Measurements from ENCODE around the gene FJX1.

Gene FJX1

DNA sequence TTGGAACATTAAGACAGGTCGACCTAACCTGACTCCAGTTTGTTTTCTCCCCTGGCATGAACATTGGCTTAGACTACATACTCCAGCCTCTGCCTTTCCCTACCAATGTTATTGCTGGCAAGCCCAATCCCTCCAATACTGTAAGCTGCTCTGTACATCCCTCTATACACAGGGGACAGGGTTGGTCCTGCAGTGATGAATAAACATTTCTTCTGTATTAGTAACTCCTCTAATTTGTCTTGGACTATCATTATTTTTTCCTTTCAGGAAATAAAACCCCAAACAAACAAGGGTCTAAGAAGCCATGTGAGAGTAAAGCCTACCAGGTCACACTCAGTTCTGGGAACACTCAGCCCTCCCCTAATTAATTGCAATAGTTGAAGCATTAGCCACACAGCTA is 35.1 kb upstream of the FJX1 start:
- H3K23ac ChIP-seq (ENCODE audit: low read length): no peak overlapping the region

DNA sequence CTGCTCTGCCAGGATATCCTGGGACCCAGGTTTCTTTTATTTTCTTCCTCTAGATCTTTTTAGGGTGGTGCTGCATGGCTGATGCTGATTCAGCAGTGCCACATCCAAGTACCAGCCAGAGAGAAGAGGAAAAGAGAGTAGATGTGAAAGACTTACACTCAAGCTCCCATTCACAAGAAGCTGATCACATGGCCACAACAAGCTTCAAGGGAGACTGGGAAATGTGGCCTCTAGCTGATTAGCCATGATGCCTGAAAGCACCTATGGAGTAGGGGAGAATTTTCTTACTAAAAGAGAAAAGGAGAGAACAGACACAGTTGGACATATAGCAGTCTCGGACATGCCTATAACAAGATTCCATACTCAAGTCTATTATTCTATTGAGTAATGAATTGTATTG is 34.4 kb upstream of the FJX1 start:
- no peaks in the 10 kb centered on the region for H3K36me3 ChIP-seq (ENCODE audit: control insufficient read depth, insufficient read depth, low read length)
- H3K4me2 ChIP-seq (ENCODE audit: low read length): no peak overlapping the region
- H3K27ac ChIP-seq (ENCODE audit: low read depth, low read length): no peak overlapping the region
- H2AK5ac ChIP-seq (ENCODE audit: low read length): no peak overlapping the region
- H4K5ac ChIP-seq (ENCODE audit: low read length): no peak overlapping the region
- H3K56ac ChIP-seq (ENCODE audit: low read length): no peak overlapping the region
- H3K4ac ChIP-seq (ENCODE audit: low read depth, low read length): no peak overlapping the region
- no peaks in the 10 kb centered on the region for H3K27me3 ChIP-seq (ENCODE audit: insufficient read depth, low read length, poor library complexity)
- H3K79me2 ChIP-seq (ENCODE audit: control insufficient read depth, insufficient read depth, low read length): no peaks in the 10 kb centered on the region
- DNase-seq: no peak
- no peak overlapping the region for H3K9ac ChIP-seq (ENCODE audit: low read length)
- H4K8ac ChIP-seq (ENCODE audit: low read depth, low read length): no peak overlapping the region
- H3K23ac ChIP-seq (ENCODE audit: low read length): no peak overlapping the region
- H3K79me1 ChIP-seq (ENCODE audit: low read length): no peaks in the 10 kb centered on the region
- H2BK15ac ChIP-seq (replicated peaks; ENCODE audit: low read depth): no peak overlapping the region
- H2BK5ac ChIP-seq (ENCODE audit: low read length): no peak overlapping the region
- no CpG with 5 or more reads among the region's 1 CpG for WGBS (ENCODE audit: extremely low coverage, insufficient coverage, low lambda C conversion rate)
- H3K4me1 ChIP-seq (ENCODE audit: control insufficient read depth, low read depth, low read length): no peaks in the 10 kb centered on the region
- H3K18ac ChIP-seq (ENCODE audit: low read length): no peak overlapping the region
- no peak overlapping the region for H3K4me3 ChIP-seq (ENCODE audit: low read length)
- H2BK120ac ChIP-seq (ENCODE audit: low read depth, low read length): no peak overlapping the region

More for the DNA sequence above, 35.1 kb upstream of the FJX1 start:
- Histone ChIP-seq H3K4me1 (ENCODE audit: control insufficient read depth, low read depth, low read length) (no peaks in the 10 kb centered on the region), H3K27ac (ENCODE audit: low read depth, low read length) (no peak overlapping the region), H2BK120ac (ENCODE audit: low read depth, low read length) (no peak overlapping the region), H4K5ac (ENCODE audit: low read length) (no peak overlapping the region), H3K56ac (ENCODE audit: low read length) (no peak overlapping the region), H3K27me3 (ENCODE audit: insufficient read depth, low read length, poor library complexity) (no peaks in the 10 kb centered on the region), H3K79me2 (ENCODE audit: control insufficient read depth, insufficient read depth, low read length) (no peaks in the 10 kb centered on the region), H3K4me3 (ENCODE audit: low read length) (no peak overlapping the region), H3K36me3 (ENCODE audit: control insufficient read depth, insufficient read depth, low read length) (no peaks in the 10 kb centered on the region), H3K18ac (ENCODE audit: low read length) (no peak overlapping the region), H2BK5ac (ENCODE audit: low read length) (no peak overlapping the region), H3K4ac (ENCODE audit: low read depth, low read length) (no peak overlapping the region), H2BK15ac (replicated peaks; ENCODE audit: low read depth) (no peak overlapping the region), H3K9ac (ENCODE audit: low read length) (no peak overlapping the region), H3K4me2 (ENCODE audit: low read length) (no peak overlapping the region), H2AK5ac (ENCODE audit: low read length) (no peak overlapping the region), H4K8ac (ENCODE audit: low read depth, low read length) (no peak overlapping the region), H3K79me1 (ENCODE audit: low read length) (no peaks in the 10 kb centered on the region)
- no CpG with 5 or more reads among the region's 1 CpG for WGBS (ENCODE audit: extremely low coverage, insufficient coverage, low lambda C conversion rate)
- DNase-seq: no peak

DNA sequence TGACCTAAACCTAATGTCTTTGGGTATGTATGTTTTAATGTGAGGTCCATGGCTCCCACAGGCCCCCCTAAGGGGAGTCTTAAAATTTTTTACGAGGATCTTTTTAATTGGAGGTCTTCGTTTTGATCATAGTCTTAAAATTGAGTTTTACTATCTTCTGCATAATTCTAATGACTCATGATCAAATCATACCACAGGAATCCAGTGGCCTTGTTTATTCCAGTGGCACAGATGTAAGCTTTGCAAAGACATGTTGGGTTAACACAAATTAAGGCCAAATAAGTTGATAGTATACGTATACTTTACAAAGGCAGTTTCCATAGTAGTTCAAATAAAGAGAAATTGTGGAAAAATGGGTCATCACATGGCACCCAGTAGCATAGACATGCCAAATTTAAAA is 33.9 kb upstream of the FJX1 start:
- no peak overlapping the region for H3K23ac ChIP-seq (ENCODE audit: low read length)
- no peaks in the 10 kb centered on the region for H3K79me2 ChIP-seq (ENCODE audit: control insufficient read depth, insufficient read depth, low read length)
- H4K5ac ChIP-seq (ENCODE audit: low read length): no peak overlapping the region
- DNase-seq: no peak
- H3K4ac ChIP-seq (ENCODE audit: low read depth, low read length): no peak overlapping the region
- no peaks in the 10 kb centered on the region for H3K79me1 ChIP-seq (ENCODE audit: low read length)
- no peak overlapping the region for H3K9ac ChIP-seq (ENCODE audit: low read length)
- no peaks in the 10 kb centered on the region for H3K36me3 ChIP-seq (ENCODE audit: control insufficient read depth, insufficient read depth, low read length)
- H2BK120ac ChIP-seq (ENCODE audit: low read depth, low read length): no peak overlapping the region
- no peak overlapping the region for H4K8ac ChIP-seq (ENCODE audit: low read depth, low read length)
- H3K4me3 ChIP-seq (ENCODE audit: low read length): no peak overlapping the region
- H3K27me3 ChIP-seq (ENCODE audit: insufficient read depth, low read length, poor library complexity): no peaks in the 10 kb centered on the region
- WGBS (ENCODE audit: extremely low coverage, insufficient coverage, low lambda C conversion rate): no CpG with 5 or more reads among the region's 3 CpGs
- no peak overlapping the region for H3K18ac ChIP-seq (ENCODE audit: low read length)
- H3K4me2 ChIP-seq (ENCODE audit: low read length): no peak overlapping the region
- no peaks in the 10 kb centered on the region for H3K4me1 ChIP-seq (ENCODE audit: control insufficient read depth, low read depth, low read length)
- H3K27ac ChIP-seq (ENCODE audit: low read depth, low read length): no peak overlapping the region
- H2AK5ac ChIP-seq (ENCODE audit: low read length): no peak overlapping the region
- H2BK15ac ChIP-seq (replicated peaks; ENCODE audit: low read depth): no peak overlapping the region
- no peak overlapping the region for H2BK5ac ChIP-seq (ENCODE audit: low read length)
- no peak overlapping the region for H3K56ac ChIP-seq (ENCODE audit: low read length)

DNA sequence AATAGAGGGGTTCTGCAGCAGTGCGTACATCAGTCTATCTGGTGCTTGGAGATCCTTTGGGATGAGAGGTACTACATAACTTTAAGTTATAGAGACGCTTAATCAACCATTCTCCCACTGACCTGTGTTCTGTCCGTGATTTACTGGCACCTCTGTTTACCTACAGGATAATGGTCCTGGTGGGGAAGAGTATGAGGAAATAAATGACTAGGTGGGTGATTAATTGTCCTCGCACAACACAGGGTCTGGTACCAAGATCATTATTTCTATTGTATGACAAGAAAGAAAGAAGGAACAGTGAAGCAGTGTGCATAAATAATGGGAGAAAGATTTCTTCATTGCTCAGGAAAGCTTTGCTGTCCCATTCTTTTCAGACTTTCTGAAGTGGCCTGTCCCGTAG is 32.8 kb upstream of the FJX1 start:
- Histone ChIP-seq H3K18ac (ENCODE audit: low read length) (no peak overlapping the region), H2BK120ac (ENCODE audit: low read depth, low read length) (no peak overlapping the region), H3K27ac (ENCODE audit: low read depth, low read length) (no peak overlapping the region), H3K9ac (ENCODE audit: low read length) (no peak overlapping the region), H3K36me3 (ENCODE audit: control insufficient read depth, insufficient read depth, low read length) (no peaks in the 10 kb centered on the region), H4K8ac (ENCODE audit: low read depth, low read length) (no peak overlapping the region), H3K79me2 (ENCODE audit: control insufficient read depth, insufficient read depth, low read length) (no peaks in the 10 kb centered on the region), H4K5ac (ENCODE audit: low read length) (no peak overlapping the region), H3K4ac (ENCODE audit: low read depth, low read length) (no peak overlapping the region), H2AK5ac (ENCODE audit: low read length) (no peak overlapping the region), H3K4me1 (ENCODE audit: control insufficient read depth, low read depth, low read length) (no peaks in the 10 kb centered on the region), H3K56ac (ENCODE audit: low read length) (no peak overlapping the region), H3K27me3 (ENCODE audit: insufficient read depth, low read length, poor library complexity) (no peaks in the 10 kb centered on the region), H2BK5ac (ENCODE audit: low read length) (no peak overlapping the region), H3K79me1 (ENCODE audit: low read length) (no peaks in the 10 kb centered on the region), H3K23ac (ENCODE audit: low read length) (no peak overlapping the region), H3K4me2 (ENCODE audit: low read length) (no peak overlapping the region), H3K4me3 (ENCODE audit: low read length) (no peak overlapping the region), H2BK15ac (replicated peaks; ENCODE audit: low read depth) (no peak overlapping the region)
- WGBS (ENCODE audit: extremely low coverage, insufficient coverage, low lambda C conversion rate): no CpG with 5 or more reads among the region's 5 CpGs
- no peak for DNase-seq

DNA sequence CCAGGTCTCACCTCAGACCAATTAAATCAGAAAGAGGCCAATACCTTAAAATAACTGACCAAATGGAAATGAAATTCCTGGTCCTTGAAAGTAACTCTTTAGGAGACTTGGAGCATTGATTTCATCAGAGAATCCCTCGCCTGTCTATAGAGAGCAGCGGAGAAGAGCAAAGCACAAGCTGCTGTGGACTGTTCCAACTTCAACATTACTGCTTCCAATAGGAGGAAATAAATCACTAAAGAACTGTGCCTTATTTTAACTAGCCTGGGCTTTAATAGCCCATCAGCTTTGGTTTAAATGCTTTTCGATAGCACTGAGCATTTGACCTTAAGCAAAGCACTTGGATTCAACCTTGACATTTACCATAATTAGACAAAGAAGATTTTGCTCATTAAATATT is 32.0 kb upstream of the FJX1 start:
- no peak overlapping the region for H2BK120ac ChIP-seq (ENCODE audit: low read depth, low read length)

DNA sequence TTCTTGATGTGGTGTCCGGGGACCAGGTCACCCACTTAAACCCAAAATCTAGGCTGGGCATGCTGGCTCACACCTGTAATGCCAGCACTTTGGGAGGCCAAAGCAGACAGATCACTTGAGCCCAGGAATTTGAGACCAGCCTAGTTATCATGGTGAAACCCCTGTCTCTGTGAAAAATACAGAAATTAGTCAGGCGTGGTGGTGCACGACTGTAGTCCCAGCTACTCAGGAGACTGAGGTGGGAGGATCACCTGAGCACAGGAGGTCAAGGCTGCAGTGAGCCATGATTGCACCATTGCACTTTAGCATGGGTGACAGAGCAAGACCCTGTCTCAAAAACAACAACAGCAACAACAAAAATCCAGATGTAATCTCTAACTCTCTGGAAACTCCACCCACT is 30.3 kb upstream of the FJX1 start:
- WGBS (ENCODE audit: extremely low coverage, insufficient coverage, low lambda C conversion rate): no CpG with 5 or more reads among the region's 3 CpGs
- no peak overlapping the region for H4K8ac ChIP-seq (ENCODE audit: low read depth, low read length)
- H3K4me2 ChIP-seq (ENCODE audit: low read length): no peak overlapping the region
- H2BK120ac ChIP-seq (ENCODE audit: low read depth, low read length): no peak overlapping the region
- H3K4me1 ChIP-seq (ENCODE audit: control insufficient read depth, low read depth, low read length): no peaks in the 10 kb centered on the region
- H3K36me3 ChIP-seq (ENCODE audit: control insufficient read depth, insufficient read depth, low read length): no peaks in the 10 kb centered on the region
- H3K79me2 ChIP-seq (ENCODE audit: control insufficient read depth, insufficient read depth, low read length): no peaks in the 10 kb centered on the region
- no peak overlapping the region for H3K56ac ChIP-seq (ENCODE audit: low read length)
- no peak overlapping the region for H3K4me3 ChIP-seq (ENCODE audit: low read length)
- no peak overlapping the region for H2BK15ac ChIP-seq (replicated peaks; ENCODE audit: low read depth)
- H3K27ac ChIP-seq (ENCODE audit: low read depth, low read length): no peak overlapping the region
- no peaks in the 10 kb centered on the region for H3K27me3 ChIP-seq (ENCODE audit: insufficient read depth, low read length, poor library complexity)
- no peak overlapping the region for H4K5ac ChIP-seq (ENCODE audit: low read length)
- no peak overlapping the region for H3K9ac ChIP-seq (ENCODE audit: low read length)
- H2AK5ac ChIP-seq (ENCODE audit: low read length): no peak overlapping the region
- H3K4ac ChIP-seq (ENCODE audit: low read depth, low read length): no peak overlapping the region
- no peak for DNase-seq
- no peak overlapping the region for H2BK5ac ChIP-seq (ENCODE audit: low read length)
- no peak overlapping the region for H3K18ac ChIP-seq (ENCODE audit: low read length)
- H3K79me1 ChIP-seq (ENCODE audit: low read length): no peaks in the 10 kb centered on the region
- no peak overlapping the region for H3K23ac ChIP-seq (ENCODE audit: low read length)

More for the DNA sequence above, 32.0 kb upstream of the FJX1 start:
- Histone ChIP-seq H3K9ac (ENCODE audit: low read length) (no peak overlapping the region), H4K8ac (ENCODE audit: low read depth, low read length) (no peak overlapping the region), H3K18ac (ENCODE audit: low read length) (no peak overlapping the region), H3K79me2 (ENCODE audit: control insufficient read depth, insufficient read depth, low read length) (no peaks in the 10 kb centered on the region), H3K4me1 (ENCODE audit: control insufficient read depth, low read depth, low read length) (no peaks in the 10 kb centered on the region), H3K4me2 (ENCODE audit: low read length) (no peak overlapping the region), H2BK15ac (replicated peaks; ENCODE audit: low read depth) (no peak overlapping the region), H3K27ac (ENCODE audit: low read depth, low read length) (no peak overlapping the region), H3K23ac (ENCODE audit: low read length) (no peak overlapping the region), H3K36me3 (ENCODE audit: control insufficient read depth, insufficient read depth, low read length) (no peaks in the 10 kb centered on the region), H3K56ac (ENCODE audit: low read length) (no peak overlapping the region), H4K5ac (ENCODE audit: low read length) (no peak overlapping the region), H3K4ac (ENCODE audit: low read depth, low read length) (no peak overlapping the region), H2BK5ac (ENCODE audit: low read length) (no peak overlapping the region), H3K79me1 (ENCODE audit: low read length) (no peaks in the 10 kb centered on the region), H3K4me3 (ENCODE audit: low read length) (no peak overlapping the region), H3K27me3 (ENCODE audit: insufficient read depth, low read length, poor library complexity) (no peaks in the 10 kb centered on the region), H2AK5ac (ENCODE audit: low read length) (no peak overlapping the region)
- WGBS (ENCODE audit: extremely low coverage, insufficient coverage, low lambda C conversion rate): no CpG with 5 or more reads among the region's 3 CpGs
- no peak for DNase-seq
